Cerebellar nuclear complex (tissue), 1 donor: ENCODE data around the gene NIPAL3.
A peak's percentile ranks its signal among the peaks of the same experiment; 100 is the strongest.

Source experiments
- DNase-seq, 2 experiments: peaks; one replicate each; lab custom pipeline; 2025; lab: John Stamatoyannopoulos, UW

The NIPAL3 gene

DNA sequence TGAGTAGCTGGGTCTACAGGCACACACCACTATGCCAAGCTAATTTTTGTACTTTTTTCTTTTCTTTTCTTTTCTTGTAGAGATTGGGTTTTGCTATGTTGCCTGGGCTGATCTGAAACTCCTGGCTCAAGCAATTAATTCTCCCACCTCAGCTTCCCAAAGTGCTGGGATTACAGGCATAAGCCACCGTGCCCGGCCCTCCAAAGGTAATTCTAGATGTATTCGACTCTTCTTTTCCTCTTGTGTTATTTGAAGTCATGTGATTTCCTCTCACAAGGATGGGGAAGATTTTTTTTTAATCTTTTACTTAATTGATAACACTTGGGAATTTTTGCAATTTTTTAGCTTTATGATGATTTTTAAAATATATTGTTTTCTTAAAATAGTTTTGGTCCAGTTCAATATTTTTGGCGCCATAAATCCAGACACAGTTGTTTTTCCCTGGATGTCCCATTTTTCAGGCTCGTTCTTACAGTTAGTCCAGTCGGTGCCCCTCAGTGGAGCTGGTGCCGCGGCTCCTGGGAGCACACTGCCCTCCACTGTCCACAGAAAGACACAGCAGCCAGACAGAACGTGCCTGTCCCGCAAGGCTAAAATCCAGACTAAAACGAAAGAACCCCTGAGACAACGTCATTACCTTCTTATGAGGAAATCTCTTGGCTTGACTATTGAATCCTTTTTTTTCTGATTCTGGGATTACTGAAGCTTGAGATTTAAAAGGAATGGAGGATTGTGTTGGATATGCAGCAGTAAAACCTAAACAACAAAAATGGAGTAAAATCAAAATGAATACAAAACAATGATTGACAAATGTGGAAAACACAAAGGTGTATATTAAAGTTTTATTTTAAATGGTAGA is 24.4 kb upstream of the NIPAL3 start:
- DNase-seq, result peak; percentile 69 to 74

DNA sequence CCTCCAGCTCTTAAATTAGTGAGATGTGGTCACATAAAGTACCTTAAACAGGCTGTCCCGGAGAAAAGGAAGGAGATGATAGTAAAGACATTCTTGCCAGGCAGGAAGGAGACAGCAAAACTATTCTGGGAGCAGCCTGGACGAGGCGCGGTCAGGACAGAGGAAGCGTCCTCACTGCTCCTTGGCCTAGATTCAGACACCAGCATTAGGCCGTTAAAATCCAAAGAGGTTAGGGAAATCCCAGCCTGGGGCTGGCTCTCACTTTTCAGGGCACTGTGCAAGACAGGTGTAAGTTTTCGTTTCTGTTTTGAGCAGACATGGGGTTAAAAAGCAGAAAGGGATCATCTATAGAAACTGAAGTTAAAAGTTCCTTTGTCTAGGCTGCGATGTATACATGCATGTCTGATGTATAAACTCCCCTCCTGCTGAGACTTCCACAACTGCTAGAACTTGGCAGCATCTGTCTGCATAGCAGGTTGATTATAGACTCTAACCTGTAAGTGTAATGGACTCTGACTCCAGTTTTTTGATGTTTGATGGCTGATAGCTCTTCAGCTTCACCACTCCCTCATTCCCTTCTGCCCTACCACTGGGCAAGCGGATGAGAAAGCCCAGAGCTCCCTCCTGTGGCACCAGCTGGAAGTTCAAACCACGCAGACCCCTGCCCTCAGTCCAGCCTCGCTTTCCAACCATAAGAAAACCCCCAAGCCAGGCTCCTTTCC is 23.6 kb upstream of the NIPAL3 start:
- DNase-seq, result peak; percentile 15 to 40

DNA sequence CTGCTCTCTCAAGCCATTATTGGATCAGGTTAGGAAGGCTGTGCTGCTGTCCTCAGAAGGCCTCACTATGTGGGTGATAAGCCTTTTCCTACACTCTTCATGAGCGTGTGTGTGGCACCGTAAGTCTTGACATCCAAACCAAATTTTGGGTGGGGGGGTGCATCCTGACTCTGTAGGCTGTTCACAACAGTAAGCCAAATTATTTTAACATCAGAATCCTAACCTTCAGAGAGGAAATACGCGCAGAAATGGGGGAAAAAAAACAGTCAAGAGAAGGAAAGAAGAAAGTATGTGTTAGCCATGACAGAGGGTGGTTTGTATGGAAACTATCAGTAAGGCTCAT is 23.0 kb upstream of the NIPAL3 start:
- DNase-seq, result no peak

DNA sequence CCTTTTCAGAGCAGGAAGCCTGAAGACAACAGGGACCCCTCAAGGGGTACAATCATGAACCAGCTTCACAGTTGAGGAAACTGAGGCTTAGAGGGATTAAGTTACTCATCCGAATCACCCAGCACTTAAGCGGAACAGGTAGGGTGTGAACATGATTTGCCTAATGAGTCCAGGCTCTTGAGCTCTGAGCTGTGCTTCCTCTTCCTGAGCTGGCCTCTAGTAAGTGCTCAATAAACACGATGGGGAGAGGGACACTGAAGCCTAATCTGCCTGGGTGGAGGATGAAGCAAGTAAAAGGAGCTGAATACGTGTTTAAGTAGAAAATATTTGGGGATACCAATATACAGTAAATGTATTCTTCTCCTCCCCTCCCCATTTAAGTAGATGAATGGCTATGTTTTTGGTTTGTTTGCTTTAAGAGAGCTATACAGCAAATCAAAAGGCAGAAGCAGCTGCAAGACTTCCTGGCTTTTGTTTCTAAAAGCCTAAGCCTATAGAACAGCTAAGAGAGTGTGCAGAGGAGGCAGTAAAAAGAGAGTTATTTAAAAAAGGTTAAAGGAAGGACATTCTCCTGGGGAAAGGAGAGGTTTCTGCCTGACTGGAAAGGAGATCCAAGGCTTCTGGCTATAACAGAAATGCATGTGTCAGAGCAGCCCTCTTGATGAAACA is 22.5 kb upstream of the NIPAL3 start:
- DNase-seq, result no peak

DNA sequence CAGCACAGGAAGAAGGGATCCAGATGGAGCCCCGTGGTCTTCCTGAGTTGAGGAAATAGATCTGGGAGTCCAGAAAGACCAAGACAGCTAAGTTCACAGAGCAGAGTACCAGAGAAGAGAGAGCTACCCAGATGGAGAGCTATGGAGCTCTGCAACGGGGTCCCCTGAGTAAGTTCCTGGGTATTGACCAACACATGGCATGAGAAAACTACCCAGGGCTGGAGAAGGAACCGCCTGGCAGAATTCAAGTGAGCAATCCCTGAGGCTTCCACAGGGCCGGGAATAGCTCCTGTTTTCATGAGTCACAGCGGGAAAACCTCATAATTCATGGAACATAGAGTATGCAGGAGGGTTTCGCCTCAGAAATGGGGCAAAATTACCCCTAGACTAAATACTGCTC is 21.7 kb upstream of the NIPAL3 start:
- no peak for DNase-seq

DNA sequence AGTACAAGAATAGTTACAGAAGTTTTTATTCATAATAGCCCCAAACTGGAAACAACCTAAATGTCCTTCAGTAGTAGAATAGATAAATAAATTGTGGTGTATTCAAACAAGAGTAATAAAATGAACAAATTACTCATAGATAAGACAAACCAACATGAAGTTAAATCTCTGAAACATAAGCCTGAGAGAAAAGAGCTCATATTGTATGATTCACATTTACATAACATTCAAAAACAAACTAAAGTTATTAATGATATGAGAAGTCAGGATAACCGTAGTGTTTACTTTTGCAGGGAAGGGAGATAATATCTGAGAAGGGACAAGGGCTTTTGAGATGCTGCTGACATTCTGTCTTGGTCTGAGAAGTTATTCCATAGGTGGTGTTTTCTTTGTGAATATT is 15.5 kb upstream of the NIPAL3 start:
- DNase-seq, result no peak

DNA sequence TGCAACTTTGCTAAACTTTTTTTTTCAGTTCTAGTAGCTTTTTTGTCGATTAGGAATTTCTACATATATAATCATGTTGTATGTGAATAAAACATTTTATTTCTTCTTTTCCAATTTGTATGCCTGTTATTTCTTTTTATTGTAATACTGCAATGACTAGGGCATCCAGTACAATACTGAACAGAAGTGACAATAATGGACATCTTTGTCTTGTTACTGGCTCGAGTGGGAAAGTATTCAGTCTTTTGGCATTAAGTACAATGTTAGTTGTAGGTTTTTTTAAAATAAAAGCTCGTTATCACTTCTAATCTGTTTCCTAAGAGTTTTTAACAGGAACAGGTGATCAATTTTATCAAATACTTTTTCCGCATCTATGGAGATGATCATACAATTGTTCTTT is 11.8 kb upstream of the NIPAL3 start:
- no peak for DNase-seq

DNA sequence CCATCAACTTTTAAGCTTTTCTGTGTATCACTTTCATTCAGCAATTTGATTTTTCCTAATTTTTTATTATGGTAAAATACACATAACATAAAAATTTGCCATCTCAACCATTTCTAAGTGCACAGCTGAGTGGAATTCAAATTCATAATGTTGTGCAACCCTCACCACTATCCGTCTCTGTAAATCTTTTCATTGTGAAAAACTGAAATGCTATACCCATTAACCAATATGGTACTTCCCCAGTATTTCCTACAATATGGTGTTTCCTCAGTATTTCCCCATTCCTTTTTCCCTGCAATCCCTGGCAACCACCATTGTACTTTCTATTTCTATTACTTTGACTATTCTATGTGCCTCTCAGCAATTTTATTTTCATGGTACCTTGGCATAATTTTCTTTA is 8.8 kb upstream of the NIPAL3 start:
- no peak for DNase-seq

DNA sequence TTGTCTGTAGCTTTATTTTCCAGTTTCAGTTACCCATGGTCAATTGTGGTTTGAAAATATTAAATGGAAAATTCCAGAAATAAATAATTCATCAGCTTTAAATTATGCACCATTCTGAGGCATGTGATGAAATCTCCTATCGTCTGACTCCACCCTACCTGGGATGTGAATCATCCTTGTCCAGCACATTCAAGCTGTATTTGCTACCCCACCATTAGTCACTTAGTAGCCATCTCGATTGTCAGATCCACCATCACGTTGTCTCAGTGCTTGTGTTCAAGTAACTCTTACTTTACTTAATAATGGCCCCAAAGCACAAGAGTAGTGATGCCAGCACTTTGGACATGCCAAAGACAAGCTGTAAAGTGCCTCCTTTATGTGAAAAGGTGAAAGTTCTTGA is 6.1 kb upstream of the NIPAL3 start:
- DNase-seq, result no peak

DNA sequence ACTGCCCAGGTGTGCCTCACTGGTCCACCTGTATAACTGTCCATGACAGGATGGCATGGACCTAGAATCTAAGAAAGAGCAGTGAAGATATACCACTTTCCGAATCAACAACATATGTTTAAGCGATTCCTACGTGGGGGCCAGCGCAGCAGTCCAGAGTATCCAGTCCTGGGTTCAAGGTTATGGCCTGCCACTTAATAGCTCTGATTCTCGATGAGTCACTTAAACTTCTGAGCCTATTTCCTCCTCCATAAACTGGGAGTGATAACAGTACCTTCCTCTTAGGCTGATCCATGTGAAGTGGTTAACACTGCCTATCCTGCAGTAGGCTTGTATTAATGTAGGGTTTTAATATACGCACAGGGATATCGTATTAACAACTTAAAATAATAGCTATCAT is 4.9 kb upstream of the NIPAL3 start:
- no peak for DNase-seq

DNA sequence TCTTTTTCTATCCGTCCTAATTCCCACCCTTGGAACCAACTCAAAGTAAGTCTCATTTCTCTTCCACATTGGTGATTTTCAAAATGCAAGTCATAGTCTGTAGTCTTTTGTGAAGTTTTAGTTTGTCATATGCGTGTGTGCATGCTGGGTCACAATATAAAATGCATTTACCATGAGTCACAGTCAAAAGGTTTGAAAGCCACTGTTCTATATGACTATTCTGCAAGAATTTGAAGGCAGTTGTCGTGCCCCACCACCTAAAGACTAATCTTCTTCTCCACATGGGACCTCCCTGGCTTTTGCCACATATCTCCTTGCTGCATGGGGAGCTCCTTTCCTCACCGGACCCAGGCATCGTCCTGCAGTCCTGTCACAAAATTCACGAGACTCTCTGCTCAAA is 3.6 kb upstream of the NIPAL3 start:
- no peak for DNase-seq

DNA sequence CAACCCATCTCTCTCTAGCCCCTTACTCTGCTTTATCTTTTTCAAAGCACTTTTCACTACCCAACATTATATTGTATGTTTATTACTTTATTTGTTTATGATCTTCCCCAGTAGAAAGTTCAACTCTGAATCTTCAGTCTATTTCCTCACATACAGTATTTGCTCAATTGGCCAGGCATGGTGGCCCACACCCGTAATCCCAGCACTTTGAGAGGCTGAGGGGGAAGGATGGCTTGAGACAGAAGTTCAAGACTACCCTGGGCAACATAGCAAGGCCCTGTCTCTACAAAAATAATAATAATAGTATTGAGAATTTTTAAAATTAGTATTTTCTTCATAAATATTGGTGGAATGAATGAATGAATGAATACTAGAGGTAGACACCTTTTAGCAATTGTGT is 3.2 kb upstream of the NIPAL3 start:
- no peak for DNase-seq

DNA sequence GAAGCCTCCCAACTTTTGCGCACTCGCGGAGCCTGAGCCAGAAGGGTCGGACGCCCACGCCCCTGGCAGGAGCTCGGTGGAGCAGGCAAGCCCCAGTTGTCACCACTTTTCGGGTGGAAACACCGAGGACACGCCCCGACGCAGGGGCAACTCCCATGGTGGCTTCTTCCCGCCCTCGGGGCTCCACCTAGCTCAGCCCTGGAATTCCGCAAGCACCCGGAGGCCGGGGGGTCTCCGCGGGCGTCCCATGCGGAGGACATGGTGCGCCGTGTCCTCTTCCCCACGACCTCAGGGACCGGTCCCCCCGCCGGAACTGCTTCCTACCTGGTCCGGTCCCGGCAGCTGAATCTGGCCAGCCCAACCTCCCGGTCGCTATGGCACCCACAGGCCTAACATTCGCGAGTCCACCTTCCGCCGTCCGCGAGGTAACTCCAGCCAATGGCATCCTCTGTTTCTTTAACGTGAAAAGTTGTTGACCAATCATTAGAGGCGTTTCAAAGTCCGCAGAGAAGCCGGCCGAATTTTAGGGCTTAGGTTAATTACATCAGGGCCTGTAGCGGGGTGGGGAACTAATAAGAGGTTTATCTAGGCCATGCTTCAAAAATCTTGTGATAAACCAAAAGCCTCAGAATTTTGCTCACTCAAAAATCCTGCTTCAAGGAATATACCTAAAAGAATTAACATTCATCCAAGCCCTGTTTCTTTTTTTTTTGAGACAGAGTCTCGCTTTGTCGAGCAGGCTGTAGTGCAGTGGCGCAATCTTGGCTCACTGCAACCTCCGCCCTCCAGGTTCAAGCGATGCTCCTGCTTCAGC is 2.0 kb upstream of the NIPAL3 start, which contains the start of gene STPG1:
Gene STPG1, minus strand, starts transcription at position 433 of the 814 bp plus-strand sequence. CDS start 12,394 bp downstream, outside the sequence.
- DNase-seq, result peak; percentile 49 to 82

DNA sequence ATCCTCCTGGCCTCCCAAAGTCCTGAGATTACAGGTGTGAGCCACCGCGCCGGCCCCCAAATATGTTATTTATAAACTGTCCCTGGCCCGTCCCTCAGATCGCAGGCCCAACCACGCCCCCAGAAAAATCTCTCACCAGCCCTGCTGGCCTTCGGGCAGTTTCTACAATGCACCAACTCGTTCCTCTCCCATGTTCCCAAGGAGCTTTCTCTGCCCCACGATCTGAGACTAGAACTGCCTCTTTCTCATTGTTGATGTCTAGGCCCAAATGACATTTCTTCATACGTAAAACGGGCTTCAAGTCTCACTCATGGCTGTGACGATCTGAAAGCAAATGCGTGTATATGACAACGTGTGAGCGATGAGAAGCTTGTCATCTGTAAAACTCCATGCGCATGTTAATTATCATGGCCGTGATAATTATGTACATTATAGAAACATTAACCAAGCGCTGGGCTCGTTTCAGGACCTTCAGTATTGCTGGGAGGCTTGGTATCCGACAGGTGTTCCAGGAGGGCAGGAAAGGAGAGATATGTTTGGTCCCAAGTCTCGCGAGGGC is 748 bp upstream of the NIPAL3 start:
- DNase-seq, result no peak

DNA sequence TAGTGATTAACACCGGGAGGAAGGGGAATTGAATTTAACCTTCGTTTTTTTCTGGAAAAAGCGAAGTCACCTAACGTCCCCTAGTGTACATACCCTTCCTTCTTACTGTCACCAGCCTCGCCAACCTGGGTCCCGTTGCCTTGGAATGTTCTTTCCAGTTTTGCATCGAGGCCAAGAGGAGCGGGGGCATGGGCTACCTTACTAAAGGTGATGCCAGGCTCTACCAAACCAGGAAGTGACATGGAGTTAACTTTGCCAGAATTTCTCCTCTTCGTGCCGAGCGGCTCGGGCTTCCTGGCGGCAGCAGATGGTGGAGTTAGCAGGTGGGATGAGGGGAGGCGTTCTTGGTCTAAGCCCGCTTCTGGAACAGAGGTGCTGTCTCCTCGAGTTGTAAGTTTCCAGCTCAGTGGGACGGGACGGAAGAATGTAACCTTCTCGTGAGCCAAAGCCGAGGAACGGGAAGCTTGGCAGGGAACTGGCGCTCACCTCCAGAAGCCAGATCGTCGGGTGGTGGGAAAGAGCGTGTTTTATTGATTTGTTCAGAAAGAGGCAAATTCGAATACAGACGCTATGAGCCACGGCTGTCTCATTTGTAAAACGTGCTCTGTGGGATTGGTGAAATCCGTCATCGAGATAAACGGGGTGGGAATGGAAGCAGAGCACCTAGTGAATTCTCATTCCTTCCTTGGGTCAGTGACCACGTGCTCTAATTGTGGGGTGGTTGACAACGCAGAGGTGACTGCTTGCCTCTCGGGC is 486 bp downstream of the NIPAL3 start:
- DNase-seq, result peak in 1 of 2 experiments; percentile 54

DNA sequence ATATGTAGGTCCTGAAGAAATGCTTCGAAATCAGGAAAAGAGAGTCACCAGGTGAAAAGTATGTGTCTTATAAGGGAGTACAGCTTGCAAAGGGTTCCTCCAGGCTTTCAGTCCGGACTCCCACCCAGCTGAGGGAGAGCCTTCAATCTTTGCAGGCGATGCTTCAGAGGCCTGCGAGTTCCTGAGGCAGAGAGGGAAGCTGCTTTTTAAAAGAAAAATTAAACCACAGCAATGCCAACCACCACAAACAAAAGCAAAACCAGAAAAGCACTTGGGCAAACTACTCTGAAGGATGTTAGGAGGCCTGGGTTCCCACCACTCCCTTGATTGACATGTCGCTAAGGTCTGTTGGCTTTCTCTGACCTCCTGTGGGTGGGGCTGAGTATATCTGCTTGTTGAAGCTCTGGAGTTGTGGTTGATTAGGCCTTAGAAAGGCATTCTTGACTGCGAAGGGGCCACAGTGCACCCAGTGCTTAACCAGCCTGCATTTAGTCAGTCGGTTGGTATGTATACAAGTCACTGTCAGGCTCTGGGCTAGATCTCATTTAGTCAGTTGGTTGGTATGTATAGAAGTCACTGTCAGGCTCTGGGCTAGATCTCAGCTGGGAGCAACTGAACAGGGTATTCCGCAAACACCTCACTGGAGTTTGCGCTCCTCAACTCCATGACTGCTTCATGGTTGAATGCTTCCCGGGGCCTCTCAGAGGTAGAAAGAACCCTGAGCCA is 1.2 kb downstream of the NIPAL3 start:
- DNase-seq, result no peak

DNA sequence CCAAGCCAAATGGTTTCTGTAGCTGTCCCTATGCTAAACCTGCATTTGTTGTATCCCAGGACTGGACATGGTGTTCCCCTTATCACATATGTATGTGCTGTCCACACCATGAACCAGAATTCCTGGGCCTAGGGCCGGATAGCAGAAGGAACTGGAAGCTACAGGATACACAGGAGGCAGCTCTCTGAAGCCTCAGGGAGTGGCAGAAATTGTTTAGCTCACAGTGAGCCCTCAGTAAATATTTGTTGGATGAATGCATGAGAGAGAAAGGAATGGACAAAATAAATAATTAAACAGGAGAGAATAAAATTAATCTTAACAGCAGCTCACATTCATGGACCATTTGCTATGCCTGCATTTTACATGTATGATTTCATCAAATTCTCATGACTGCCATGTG is 2.1 kb downstream of the NIPAL3 start:
- no peak for DNase-seq

DNA sequence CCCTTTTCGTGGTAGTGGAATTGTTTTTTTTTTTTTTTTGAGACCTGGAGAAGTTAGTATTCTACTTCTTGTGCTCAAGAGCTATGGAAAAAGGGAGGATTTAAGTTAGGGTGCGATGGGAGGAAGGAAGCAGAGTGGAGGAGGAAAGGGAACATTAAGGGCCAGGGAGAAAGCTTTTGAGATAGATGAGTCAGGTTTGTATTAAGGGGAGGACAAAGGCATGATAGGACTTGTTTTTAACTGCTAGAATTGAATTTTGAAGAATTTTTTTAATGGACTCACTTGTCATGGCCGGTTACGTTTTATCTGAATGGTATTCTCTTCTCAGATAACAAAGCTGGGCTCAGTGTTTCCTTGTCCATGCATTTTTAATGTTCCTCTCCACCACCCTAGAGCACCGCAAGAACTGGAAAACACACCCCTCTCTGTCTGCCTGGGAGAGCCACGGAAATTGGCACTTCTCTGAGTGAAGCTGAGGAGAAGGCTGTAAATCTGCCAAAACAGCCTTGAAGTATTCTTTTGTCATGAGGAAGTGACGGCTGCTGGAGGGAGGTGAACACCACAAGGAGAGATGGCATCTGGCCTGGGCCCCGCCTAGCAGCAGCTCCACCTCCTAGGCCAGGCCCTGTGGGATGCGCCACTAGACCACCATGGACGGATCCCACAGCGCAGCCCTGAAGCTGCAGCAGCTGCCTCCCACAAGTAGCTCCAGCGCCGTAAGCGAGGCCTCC is 3.5 kb downstream of the NIPAL3 start:
- DNase-seq, result no peak

DNA sequence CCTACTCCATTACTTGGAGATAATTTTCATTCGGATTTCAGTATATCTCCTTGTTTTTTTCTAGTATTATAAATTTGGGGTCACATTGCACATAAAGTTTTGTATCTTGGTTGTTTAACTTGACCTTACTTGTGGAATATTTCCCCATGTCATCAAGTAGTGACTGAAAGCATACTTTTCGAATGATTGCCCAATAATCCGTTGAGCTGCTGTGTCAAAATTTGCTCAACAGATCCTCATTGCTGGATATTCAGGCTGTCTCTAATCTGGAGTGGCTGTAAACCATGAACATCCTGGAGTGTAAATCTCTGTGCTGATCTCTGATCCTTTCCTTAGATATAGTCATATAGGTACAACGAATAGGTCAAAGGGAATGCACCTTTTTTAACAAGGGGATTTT is 4.9 kb downstream of the NIPAL3 start:
- DNase-seq, result no peak

DNA sequence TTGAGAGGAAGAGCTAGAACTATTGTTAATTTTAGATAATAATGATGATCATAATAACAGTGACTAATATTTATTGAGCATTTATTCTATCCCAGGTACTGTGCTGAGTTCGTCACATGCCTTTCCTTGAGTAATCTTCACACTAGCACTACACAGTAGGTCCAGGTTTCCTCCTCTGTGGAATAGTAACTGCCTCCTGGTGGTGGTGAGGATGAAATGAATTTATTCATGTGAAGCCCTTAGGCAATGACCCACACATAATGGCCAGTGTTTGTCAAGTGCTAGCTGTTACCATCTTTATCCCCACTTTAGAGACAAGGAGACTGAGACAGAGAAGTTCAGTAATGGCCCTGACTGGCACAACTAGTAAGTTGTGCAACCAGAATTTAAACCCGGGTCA is 5.9 kb downstream of the NIPAL3 start:
- DNase-seq, result no peak
